ENCODE data around the gene NEO1.

Gene NEO1

GRCh38 chr15:73333001-73333400 lies 280.7 kb downstream of the NEO1 start:
- Histone ChIP-seq H4K20me1 (ENCODE audit: insufficient read depth, low read length) (no peaks in the 10 kb centered on the region; the same call in 1 of the 2 replicates), H3K9ac (ENCODE audit: low read depth, low read length) (no peak overlapping the region), H3K9me3 (ENCODE audit: insufficient read depth, low read length, severe bottlenecking) (no peaks in the 10 kb centered on the region), H3K79me2 (ENCODE audit: insufficient read depth, low read length) (no peaks in the 10 kb centered on the region), H3K4me1 (ENCODE audit: insufficient read depth, low read length) (no peaks in the 10 kb centered on the region), H3K36me3 (ENCODE audit: insufficient read depth, low read length) (no peaks in the 10 kb centered on the region), H3K4me3 (ENCODE audit: low read depth in 1 of 2, low read length in 2 of 2) (no peak overlapping the region), H3K4me2 (ENCODE audit: insufficient read depth, low read length) (no peak overlapping the region), H2AFZ (ENCODE audit: low read depth, low read length) (no peak overlapping the region), H3K27ac (ENCODE audit: low read length) (no peak overlapping the region), H3K27me3 (ENCODE audit: insufficient read depth, low read length, poor library complexity) (no peaks in the 10 kb centered on the region)
- DNase-seq, result no peak
- ATAC-seq (ENCODE audit: insufficient read depth, low read depth), result no peak
- TF ChIP-seq EZH2 (IDR thresholded peaks at IDR 0.05; ENCODE audit: borderline replicate concordance, low read depth, low read length, severe bottlenecking), result no peak
- TF ChIP-seq, protein P1, sequence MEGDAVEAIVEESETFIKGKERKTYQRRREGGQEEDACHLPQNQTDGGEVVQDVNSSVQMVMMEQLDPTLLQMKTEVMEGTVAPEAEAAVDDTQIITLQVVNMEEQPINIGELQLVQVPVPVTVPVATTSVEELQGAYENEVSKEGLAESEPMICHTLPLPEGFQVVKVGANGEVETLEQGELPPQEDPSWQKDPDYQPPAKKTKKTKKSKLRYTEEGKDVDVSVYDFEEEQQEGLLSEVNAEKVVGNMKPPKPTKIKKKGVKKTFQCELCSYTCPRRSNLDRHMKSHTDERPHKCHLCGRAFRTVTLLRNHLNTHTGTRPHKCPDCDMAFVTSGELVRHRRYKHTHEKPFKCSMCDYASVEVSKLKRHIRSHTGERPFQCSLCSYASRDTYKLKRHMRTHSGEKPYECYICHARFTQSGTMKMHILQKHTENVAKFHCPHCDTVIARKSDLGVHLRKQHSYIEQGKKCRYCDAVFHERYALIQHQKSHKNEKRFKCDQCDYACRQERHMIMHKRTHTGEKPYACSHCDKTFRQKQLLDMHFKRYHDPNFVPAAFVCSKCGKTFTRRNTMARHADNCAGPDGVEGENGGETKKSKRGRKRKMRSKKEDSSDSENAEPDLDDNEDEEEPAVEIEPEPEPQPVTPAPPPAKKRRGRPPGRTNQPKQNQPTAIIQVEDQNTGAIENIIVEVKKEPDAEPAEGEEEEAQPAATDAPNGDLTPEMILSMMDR (IDR thresholded peaks at IDR 0.05; ENCODE audit: borderline replicate concordance, extremely low read depth, low read length, poor library complexity, severe bottlenecking), result no peak

- no peaks in the 10 kb centered on the region for H3K4me1 ChIP-seq (ENCODE audit: insufficient read depth, low read length)
- H3K36me3 ChIP-seq (ENCODE audit: insufficient read depth, low read length), result no peaks in the 10 kb centered on the region
- DNase-seq, result no peak
- no peak overlapping the region for H3K9ac ChIP-seq (ENCODE audit: low read depth, low read length)
- no peaks in the 10 kb centered on the region for H3K27me3 ChIP-seq (ENCODE audit: insufficient read depth, low read length, poor library complexity)
- H4K20me1 ChIP-seq (ENCODE audit: insufficient read depth, low read length), result no peaks in the 10 kb centered on the region; the same call in 1 of the 2 replicates
- H3K4me2 ChIP-seq (ENCODE audit: insufficient read depth, low read length), result no peak overlapping the region
- H3K27ac ChIP-seq (ENCODE audit: low read length), result no peak overlapping the region
- no peak for ATAC-seq (ENCODE audit: insufficient read depth, low read depth)
- no peaks in the 10 kb centered on the region for H3K79me2 ChIP-seq (ENCODE audit: insufficient read depth, low read length)
- no peak overlapping the region for H2AFZ ChIP-seq (ENCODE audit: low read depth, low read length)
- no peak overlapping the region for H3K4me3 ChIP-seq (ENCODE audit: low read depth in 1 of 2, low read length in 2 of 2)
- H3K9me3 ChIP-seq (ENCODE audit: insufficient read depth, low read length, severe bottlenecking), result no peaks in the 10 kb centered on the region
- no peak for TF ChIP-seq EZH2 (IDR thresholded peaks at IDR 0.05; ENCODE audit: borderline replicate concordance, low read depth, low read length, severe bottlenecking)
- TF ChIP-seq, protein P1 (IDR thresholded peaks at IDR 0.05; ENCODE audit: borderline replicate concordance, extremely low read depth, low read length, poor library complexity, severe bottlenecking), result no peak
Observed at GRCh38 chr15:73334086-73334485, 281.8 kb downstream of the NEO1 start.

DNA sequence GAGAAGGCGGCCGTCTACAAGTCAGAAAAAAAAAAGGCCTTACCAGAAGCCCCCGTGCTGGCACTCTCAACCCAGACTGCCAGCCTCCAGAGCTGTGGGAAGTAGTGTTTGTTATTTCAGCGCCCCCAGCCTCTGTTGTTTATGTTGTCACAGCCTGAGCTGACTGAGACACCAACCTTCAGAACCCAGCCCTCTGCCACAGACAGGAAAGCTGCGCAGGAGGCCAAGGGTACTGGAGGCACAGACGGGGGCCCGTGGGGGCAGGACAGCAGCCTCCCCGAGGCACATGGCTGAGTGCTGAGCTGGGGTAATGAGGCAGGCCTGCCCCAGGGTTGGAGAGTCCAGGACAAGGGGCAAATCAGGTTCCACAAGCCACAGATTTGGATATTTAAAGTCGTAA lies 282.8 kb downstream of the NEO1 start:
- ATAC-seq (ENCODE audit: insufficient read depth, low read depth) (no peak), DNase-seq (no peak)
- no peaks in the 10 kb centered on the region for H3K79me2 ChIP-seq (ENCODE audit: insufficient read depth, low read length)
- H3K9me3 ChIP-seq (ENCODE audit: insufficient read depth, low read length, severe bottlenecking), result no peaks in the 10 kb centered on the region
- no peaks in the 10 kb centered on the region for H3K27me3 ChIP-seq (ENCODE audit: insufficient read depth, low read length, poor library complexity)
- no peaks in the 10 kb centered on the region for H3K4me1 ChIP-seq (ENCODE audit: insufficient read depth, low read length)
- TF ChIP-seq EZH2 (IDR thresholded peaks at IDR 0.05; ENCODE audit: borderline replicate concordance, low read depth, low read length, severe bottlenecking), result no peak
- TF ChIP-seq, protein P1 (IDR thresholded peaks at IDR 0.05; ENCODE audit: borderline replicate concordance, extremely low read depth, low read length, poor library complexity, severe bottlenecking), result no peak
- no peak overlapping the region for H3K27ac ChIP-seq (ENCODE audit: low read length)
- no peaks in the 10 kb centered on the region for H3K36me3 ChIP-seq (ENCODE audit: insufficient read depth, low read length)
- H3K4me2 ChIP-seq (ENCODE audit: insufficient read depth, low read length), result no peak overlapping the region
- H4K20me1 ChIP-seq (ENCODE audit: insufficient read depth, low read length), result no peaks in the 10 kb centered on the region; the same call in 1 of the 2 replicates
- no peak overlapping the region for H2AFZ ChIP-seq (ENCODE audit: low read depth, low read length)
- H3K4me3 ChIP-seq (ENCODE audit: low read depth in 1 of 2, low read length in 2 of 2), result no peak overlapping the region
- no peak overlapping the region for H3K9ac ChIP-seq (ENCODE audit: low read depth, low read length)

DNA sequence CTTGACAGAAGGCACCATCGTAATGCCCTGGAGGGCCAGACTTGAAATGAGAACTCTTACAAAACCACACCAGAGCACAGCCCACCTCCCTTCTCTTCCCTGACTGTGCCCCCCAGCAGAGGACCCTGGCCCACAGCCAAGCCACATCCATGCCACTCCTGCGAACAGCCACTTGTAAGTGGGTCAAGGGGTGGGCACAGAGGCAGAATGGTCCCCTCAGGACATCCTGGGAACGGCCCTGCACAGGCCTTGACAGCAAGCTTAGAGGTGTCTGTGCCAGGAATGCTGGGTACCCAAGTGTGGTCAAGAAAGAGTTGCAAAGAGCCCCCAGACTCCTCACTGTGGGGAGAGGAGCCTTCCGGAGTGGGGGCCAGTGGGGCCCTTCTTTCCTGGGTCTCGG lies 283.2 kb downstream of the NEO1 start:
- Histone ChIP-seq H3K36me3 (ENCODE audit: insufficient read depth, low read length) (no peaks in the 10 kb centered on the region), H3K9ac (ENCODE audit: low read depth, low read length) (no peak overlapping the region), H4K20me1 (ENCODE audit: insufficient read depth, low read length) (no peaks in the 10 kb centered on the region; the same call in 1 of the 2 replicates), H3K9me3 (ENCODE audit: insufficient read depth, low read length, severe bottlenecking) (no peaks in the 10 kb centered on the region), H3K4me3 (ENCODE audit: low read depth in 1 of 2, low read length in 2 of 2) (no peak overlapping the region), H2AFZ (ENCODE audit: low read depth, low read length) (no peak overlapping the region), H3K79me2 (ENCODE audit: insufficient read depth, low read length) (no peaks in the 10 kb centered on the region), H3K27me3 (ENCODE audit: insufficient read depth, low read length, poor library complexity) (no peaks in the 10 kb centered on the region), H3K27ac (ENCODE audit: low read length) (no peak overlapping the region), H3K4me2 (ENCODE audit: insufficient read depth, low read length) (no peak overlapping the region), H3K4me1 (ENCODE audit: insufficient read depth, low read length) (no peaks in the 10 kb centered on the region)
- DNase-seq (no peak), ATAC-seq (ENCODE audit: insufficient read depth, low read depth) (no peak)
- TF ChIP-seq, protein P1 (IDR thresholded peaks at IDR 0.05; ENCODE audit: borderline replicate concordance, extremely low read depth, low read length, poor library complexity, severe bottlenecking), result no peak
- no peak for TF ChIP-seq EZH2 (IDR thresholded peaks at IDR 0.05; ENCODE audit: borderline replicate concordance, low read depth, low read length, severe bottlenecking)
